Stimulated activated CD8-positive, alpha-beta memory T cell treated with anti-CD3 and anti-CD28 coated beads, Interleukin-7, amount 100 ng/mL, for 1 hour (primary cell): ENCODE results near the gene NDUFAF8.
"Not testable (repeated sequence)": the region's sequence is repeated elsewhere in the genome, so short reads cannot be mapped to it uniquely, and the experiment has no call there.

Source experiments
- DNase-seq, 2 donors: peaks; one replicate each; pipeline ENCODE4 v3.0.0-alpha.2; 2020; ENCODE audit warnings: low read depth in 2 of 2

NDUFAF8 gene

GRCh38 chr17:81223762-81224130 lies 15.4 kb upstream of the NDUFAF8 start:
- DNase-seq, result no peak

DNA sequence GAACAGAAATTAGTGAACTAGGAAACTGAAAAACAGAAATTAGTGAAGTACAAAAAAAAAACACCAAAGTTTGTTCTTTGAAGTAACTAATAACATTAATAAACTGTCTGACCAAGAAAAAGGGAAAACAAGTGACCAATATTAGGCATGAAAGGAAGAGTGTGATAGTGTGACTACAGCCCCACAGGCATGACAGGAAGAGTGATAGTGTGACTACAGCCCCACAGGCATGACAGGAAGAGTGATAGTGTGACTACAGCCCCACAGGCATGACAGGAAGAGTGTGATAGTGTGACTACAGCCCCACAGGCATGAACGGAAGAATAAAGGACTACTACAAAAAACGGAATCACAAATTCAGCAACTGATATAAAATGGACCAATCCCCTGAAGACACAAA lies 11.5 kb upstream of the NDUFAF8 start:
- DNase-seq, result not testable (repeated sequence)

- no peak for DNase-seq
Observed at GRCh38 chr17:81228420-81228819, 10.7 kb upstream of the NDUFAF8 start.

GRCh38 chr17:81228834-81229665 lies 10.1 kb upstream of the NDUFAF8 start:
- DNase-seq, result no peak

DNA sequence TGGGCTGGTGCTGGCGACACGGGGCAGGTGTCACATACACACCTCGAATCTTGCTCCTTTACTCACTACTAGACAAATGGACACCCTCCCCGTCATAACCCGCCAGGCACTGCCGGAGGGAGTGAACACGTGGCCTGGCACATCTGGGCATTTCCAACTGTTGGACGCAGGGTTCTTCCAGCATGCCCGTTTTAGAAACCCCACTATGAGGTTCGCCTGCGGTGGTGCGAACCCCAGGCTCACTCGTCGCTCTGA lies 9.5 kb upstream of the NDUFAF8 start:
- DNase-seq, result no peak

GRCh38 chr17:81230043-81230820 lies 8.9 kb upstream of the NDUFAF8 start:
- DNase-seq, result no peak

DNA sequence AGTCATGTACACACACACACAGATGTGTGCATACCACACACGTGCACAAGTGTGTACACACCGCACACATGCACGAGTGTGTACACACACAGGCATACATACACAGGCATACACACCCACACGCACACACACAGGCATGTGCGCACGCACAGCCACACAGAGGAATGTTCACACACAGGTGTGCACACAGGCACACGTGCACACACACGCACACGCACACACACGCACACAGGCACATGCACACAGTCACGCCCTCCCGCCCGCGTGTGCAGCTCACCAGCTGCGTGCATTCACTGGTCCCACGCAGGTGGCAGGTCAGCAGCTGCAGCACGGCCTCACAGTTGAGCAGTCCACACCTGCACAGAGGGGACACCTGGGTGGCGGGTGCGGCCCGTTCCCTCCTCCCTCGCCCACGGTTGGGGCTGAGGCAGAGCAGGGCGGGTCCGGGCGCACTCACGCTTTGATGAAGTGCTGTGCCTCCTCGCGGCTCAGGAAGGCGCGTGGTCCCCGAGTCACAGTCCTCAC lies 7.9 kb upstream of the NDUFAF8 start:
- DNase-seq, result no peak

DNA sequence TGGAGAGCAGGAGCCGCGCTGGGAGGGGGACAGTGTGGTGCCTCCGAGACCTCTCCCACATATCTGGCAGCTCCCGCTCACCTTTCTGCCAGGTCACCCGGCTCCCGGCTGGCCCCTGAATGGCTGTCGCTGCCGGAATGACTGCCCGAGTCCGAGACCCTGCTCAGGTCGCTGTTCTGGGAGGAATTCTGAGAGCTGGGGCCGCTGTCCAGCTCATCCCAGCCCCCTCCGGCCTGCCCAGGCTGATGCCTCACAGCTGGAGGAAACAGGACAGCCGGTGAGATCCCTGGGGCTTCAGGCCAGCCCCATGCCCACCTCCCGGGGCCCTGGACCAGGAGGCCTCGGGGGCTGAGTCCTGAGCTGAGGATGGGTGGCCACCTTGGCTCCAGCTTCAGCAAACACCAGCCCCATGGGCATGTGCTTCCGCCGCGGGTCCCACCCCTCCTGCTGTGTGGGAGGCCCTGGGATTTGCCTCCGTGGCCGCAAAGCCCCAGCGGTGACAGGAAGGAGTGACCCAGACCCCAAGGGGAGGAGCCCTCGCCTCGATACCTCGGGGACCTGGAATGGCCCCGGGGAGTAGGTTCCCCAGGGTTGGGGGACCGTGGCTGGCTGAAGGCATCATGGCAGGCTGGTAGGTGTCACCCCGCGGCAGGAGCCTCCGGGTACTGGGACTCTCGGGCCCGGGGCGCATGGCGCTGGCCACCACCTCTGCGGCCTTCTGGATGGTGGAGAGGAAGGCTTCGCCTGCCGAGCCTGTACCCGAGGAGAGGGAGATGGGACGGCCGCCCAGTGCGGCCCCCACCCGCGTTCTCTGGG lies 7.1 kb upstream of the NDUFAF8 start:
- DNase-seq, result no peak

- DNase-seq, result no peak
Observed at GRCh38 chr17:81232616-81233241, 6.4 kb upstream of the NDUFAF8 start.

DNA sequence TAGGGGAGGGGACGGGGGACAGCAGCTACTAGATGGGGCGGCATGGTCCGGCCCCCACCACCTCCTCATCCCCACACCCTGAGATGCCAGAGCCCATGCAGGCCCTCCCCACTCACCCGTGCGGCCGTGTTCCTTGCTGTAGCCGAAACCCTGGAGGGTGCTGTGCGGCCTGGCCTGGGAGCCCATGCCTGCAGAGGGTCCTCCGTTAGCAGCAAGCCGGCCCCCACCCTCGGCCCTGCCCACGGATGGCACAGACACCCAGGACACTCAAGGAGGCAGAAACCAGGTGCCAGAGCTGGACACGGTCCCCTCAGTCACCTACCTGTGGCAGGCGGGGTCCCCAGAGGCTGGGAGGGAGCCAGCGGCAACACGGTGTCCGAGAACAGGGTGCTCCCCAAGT lies 5.8 kb upstream of the NDUFAF8 start:
- no peak for DNase-seq

DNA sequence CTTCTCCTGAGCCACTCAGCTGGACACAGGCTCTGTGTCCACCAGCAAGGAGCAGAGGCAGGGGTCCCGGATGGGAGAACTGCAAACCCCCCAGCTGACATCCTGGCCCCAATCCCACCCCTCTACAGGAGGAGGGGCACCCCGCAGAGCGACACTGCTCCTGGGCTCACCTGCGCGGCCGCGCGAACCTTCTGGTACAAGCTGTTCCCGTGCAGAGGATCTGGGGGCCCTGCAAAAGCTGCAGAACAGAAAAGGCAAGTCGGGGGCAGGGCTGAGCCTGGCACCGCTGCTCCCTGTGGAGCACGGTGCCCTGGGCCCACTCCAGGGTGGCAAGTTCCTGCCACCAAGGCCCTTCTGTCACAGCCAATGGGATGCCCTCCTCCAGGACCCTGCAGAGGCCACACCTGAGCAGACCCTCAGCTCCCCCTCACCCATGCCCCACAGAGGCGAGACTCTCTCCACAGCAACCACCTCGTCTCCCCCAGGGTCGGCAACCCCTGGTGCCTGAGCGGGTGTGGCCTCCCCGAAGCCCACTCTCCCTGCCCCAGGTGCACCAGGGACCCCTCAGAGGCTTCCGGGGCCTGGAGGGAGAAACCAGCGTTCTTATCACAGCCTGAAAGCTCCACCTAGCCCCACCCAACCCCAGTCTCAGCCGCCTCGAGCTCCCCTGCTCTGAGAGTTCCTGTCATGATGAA lies 5.2 kb upstream of the NDUFAF8 start:
- DNase-seq, result no peak

GRCh38 chr17:81234506-81234855 lies 4.6 kb upstream of the NDUFAF8 start:
- no peak for DNase-seq

GRCh38 chr17:81234940-81235821 lies 3.9 kb upstream of the NDUFAF8 start:
- no peak for DNase-seq

DNA sequence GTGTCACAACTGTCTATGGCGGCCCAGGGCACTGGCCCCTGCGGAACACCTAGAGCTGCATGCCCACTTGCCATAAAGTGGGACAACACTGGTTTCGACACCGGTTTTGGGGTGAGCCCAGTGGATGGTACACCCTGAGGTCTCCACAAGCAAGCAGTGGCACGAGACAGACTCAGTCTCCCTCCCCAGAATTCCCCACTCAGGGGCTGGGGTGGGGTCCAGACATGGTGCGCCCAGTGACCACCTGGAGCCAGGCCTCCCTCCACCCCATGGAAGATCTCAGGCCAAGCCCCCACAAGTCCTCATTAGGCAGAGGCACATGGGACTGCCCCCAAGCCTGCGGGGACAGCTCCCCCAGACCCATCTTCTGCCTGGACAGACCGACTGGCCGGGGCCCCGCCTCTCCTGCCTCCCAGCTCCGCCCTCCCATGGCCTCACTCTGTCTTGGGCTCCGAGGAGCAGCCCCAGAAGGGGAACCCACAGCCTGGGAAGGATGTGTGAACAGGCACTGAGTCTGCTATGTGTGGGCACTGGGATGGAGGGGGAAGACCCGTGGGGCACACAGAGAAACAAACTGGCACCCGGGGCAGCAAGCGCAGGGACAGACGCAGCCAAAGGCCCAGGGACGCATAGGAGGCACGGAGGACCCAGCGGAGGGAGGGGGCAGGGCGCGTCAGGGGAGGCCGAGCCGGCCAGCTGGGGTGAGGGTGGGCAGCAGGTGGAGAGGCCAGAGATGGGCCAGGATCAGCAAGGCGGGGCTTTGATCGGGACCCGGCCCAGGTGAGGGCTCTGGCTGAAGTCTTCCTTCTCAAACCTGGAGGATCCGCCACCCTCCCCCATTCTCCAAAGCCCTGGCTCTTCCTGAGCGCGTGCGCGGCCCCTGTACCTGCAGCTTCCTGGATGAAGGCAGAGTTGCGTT lies 3.0 kb upstream of the NDUFAF8 start:
- DNase-seq, result no peak

- no peak for DNase-seq
Observed at GRCh38 chr17:81236784-81237183, 2.3 kb upstream of the NDUFAF8 start.

DNA sequence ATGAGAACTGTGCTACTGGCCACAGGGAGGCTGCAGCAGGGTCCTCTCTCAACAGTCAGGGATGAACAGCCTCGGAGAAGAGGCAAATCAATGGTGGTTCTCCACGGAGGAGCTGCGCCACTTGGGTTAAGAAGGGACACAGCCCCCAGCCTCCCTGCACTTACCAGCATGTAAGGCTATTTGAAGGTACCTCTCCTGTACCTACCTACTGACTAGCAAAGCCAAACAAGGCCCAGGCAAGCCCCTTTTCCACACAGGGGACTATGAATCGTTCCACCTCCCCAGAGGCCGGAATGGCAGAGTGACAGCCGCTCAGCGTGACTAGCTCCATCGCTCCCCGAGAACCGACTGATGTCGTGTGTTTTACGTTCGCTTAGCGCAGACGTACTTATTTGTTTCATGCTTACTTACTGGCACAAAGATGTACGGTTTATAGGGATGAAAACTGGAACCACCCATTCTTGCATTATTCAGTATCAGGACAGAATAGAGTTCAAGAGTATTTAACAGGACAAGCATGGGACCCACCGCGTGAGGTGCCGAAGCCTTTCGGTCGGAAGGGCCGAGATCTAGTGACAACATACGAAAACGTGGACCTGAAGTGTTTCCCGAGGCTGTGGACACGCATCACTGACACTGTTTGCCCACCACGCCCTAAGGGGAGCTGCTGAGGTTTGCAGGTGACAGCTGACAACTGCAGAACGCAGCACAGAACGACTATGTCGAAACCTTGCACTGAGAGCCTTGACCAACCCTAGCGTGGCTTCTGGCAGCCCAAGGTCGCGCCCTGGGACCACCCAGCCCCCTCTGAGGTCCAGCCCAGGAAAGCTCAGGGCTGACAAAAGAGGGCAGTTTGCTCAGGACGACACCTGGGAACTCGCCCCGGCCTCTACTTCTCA lies 1.3 kb upstream of the NDUFAF8 start:
- DNase-seq, result no peak

GRCh38 chr17:81238490-81238814 lies 666 bp upstream of the NDUFAF8 start:
- no peak for DNase-seq
